K562 (cell line): ENCODE data around the gene FOSL2. TPM values are rescaled to one million over a fixed set of nuclear protein-coding genes. Genes with fewer than 3 reads are reported as not detected.

Source experiments
- ATAC-seq: fragments of 200-7000 bp; cut with Tn5 transposase; 3 replicates; pipeline ENCODE4 v1.9.1; 2020; ENCODE audit warnings: moderate library complexity
- BruUV-seq: library from RNA; stranded (reverse); fragments of 400-500 nt; replicated peaks from 2 replicates; lab custom pipeline; 2021; lab: Mats Ljungman, UMichigan
- CTCF ChIA-PET: fragments of 300-600 bp; formaldehyde crosslinking; extraction: SDS; loops from one replicate; lab custom pipeline; 2021; ENCODE audit warnings: low intra/inter-chr PET ratio; lab: Yijun Ruan, JAX
- POLR2A ChIA-PET: fragments of 300-600, 350-650 bp; sonication (Branson Sonifier 250); formaldehyde crosslinking; extraction: SDS; loops from one replicate; lab custom pipeline; 2021; ENCODE audit warnings: antibody characterized with exemption, inconsistent platforms; lab: Yijun Ruan, JAX
- DNase-seq, 4 experiments: peaks; one replicate each; pipeline versions ENCODE4 v3.0.0 to v3.0.0-alpha.2; 2011 to 2018; ENCODE audit warnings: low spot score in 3 of 4, mixed read lengths in 3 of 4; ENCODE audit errors: extremely low read depth in 1 of 4
- FAIRE-seq: peaks from 2 replicates; lab custom pipeline; 2011; peaks lifted over from hg19 to GRCh38; lab: Jason Lieb, UNC
- H2AFZ ChIP-seq: 2 replicates; pipeline ENCODE4 v1.6.0; 2011; ENCODE audit warnings: low read depth, low read length, control low read depth, inconsistent platforms
- H3K27ac ChIP-seq: fragments of 200-600 bp; 3 replicates; pipeline ENCODE4 v1.8.0; 2011; ENCODE audit warnings: low read depth, mild to moderate bottlenecking, control low read depth, inconsistent platforms, low read length, moderate library complexity, mixed read lengths; ENCODE audit errors: extremely low read depth
- H3K27me3 ChIP-seq, 2 experiments: fragments of 300-600 bp in 1 of 2; 2 replicates in 1 of 2; 3 replicates in 1 of 2; pipeline versions ENCODE4 v1.6.0 to v1.8.0; 2011; ENCODE audit warnings: inconsistent platforms in 2 of 2, low read length in 2 of 2, mild to moderate bottlenecking in 1 of 2, mixed read lengths in 1 of 2, moderate library complexity in 1 of 2; ENCODE audit not compliant: control insufficient read depth in 2 of 2, insufficient read depth in 2 of 2
- H3K36me3 ChIP-seq: fragments of 300-600 bp; 3 replicates; pipeline ENCODE4 v1.8.0; 2011; ENCODE audit warnings: mild to moderate bottlenecking, low read length, inconsistent platforms; ENCODE audit not compliant: control insufficient read depth, insufficient read depth
- H3K4me1 ChIP-seq, 2 experiments: fragments of 200-600 bp in 1 of 2; replicated peaks in 1 of 2; 2 replicates in 1 of 2; 3 replicates in 1 of 2; pipeline versions ENCODE4 v1.5.1 to v1.8.0; 2011; ENCODE audit warnings: inconsistent platforms in 2 of 2, low read length in 2 of 2, mild to moderate bottlenecking in 1 of 2, mixed read lengths in 1 of 2, moderate library complexity in 1 of 2; ENCODE audit not compliant: control insufficient read depth in 2 of 2, insufficient read depth in 2 of 2
- H3K4me2 ChIP-seq: 2 replicates; pipeline ENCODE4 v1.6.1; 2011; ENCODE audit warnings: low read length, control low read depth, inconsistent platforms, mixed read lengths; ENCODE audit not compliant: insufficient read depth
- H3K4me3 ChIP-seq: fragments of 200-600 bp; sonication (generic), shearing (Covaris generic); 2 replicates; pipeline ENCODE4 v1.5.1; 2016; ENCODE audit warnings: control low read depth, inconsistent platforms
- H3K79me2 ChIP-seq: fragments of 200-600 bp; 3 replicates; pipeline ENCODE4 v1.8.0; 2011; ENCODE audit warnings: low read length, inconsistent platforms; ENCODE audit not compliant: control insufficient read depth, insufficient read depth
- H3K9ac ChIP-seq, 2 experiments: 2 replicates each; pipeline versions ENCODE4 v1.6.0 to v1.6.1; 2011; ENCODE audit warnings: low read depth in 2 of 2, low read length in 2 of 2, control low read depth in 1 of 2, inconsistent platforms in 1 of 2, mild to moderate bottlenecking in 1 of 2, mixed read lengths in 1 of 2; ENCODE audit not compliant: insufficient read depth in 1 of 2
- H3K9me1 ChIP-seq: one replicate; pipeline ENCODE4 v1.6.0; 2011; ENCODE audit warnings: inconsistent platforms, mild to moderate bottlenecking, low read length, moderate library complexity; ENCODE audit not compliant: control insufficient read depth, insufficient read depth
- H3K9me3 ChIP-seq: replicated peaks from 2 replicates; pipeline ENCODE4 v1.5.1; 2011; ENCODE audit warnings: low read depth, low read length, inconsistent platforms; ENCODE audit not compliant: control insufficient read depth, insufficient read depth
- H4K20me1 ChIP-seq: replicated peaks from 2 replicates; pipeline ENCODE4 v1.6.1; 2011; ENCODE audit warnings: low read length, inconsistent platforms, mixed read lengths; ENCODE audit not compliant: control insufficient read depth, insufficient read depth
- BHLHE40 ChIP-seq: IDR thresholded peaks from 2 replicates; pipeline ENCODE4 v1.6.1; 2011; ENCODE audit warnings: low read length, improper control_type of control experiment
- MCM5 ChIP-seq: fragments of 450-650 bp; IDR thresholded peaks from 2 replicates; pipeline ENCODE4 v1.6.1; 2016; ENCODE audit warnings: low read depth
- PHF8 ChIP-seq: fragments of 200-600 bp; sonication (generic); IDR thresholded peaks from 2 replicates; pipeline ENCODE4 v1.6.1; 2012; ENCODE audit warnings: mixed run types, mild to moderate bottlenecking, inconsistent platforms, low read length, moderate library complexity, borderline replicate concordance
- WGBS: fragments of 100-300 bp; shearing (Covaris generic); methylation state at CpG from one replicate; pipeline ENCODE4 v1.1.6; 2016; ENCODE audit warnings: low coverage, mixed read lengths; ENCODE audit not compliant: insufficient coverage; ENCODE audit errors: missing lambda C conversion rate; 5-methylcytosine and 5-hydroxymethylcytosine counted together
- in situ Hi-C: fragments of 300-500 bp; cut with MboI; formaldehyde crosslinking; loops from 4 replicates; pipeline ENCODE4 v1.15.0; 2018; ENCODE audit warnings: inconsistent platforms, mixed read lengths
- intact Hi-C: fragments of 100-400 bp; cut with micrococcal nuclease; formaldehyde crosslinking; loops from 2 replicates; pipeline ENCODE4 v1.14.2; 2022
- polyA plus RNA-seq, 8 experiments: library from polyadenylated mRNA; depleted of rRNA in 4 of 8; stranded (reverse) in 5 of 8; unstranded in 3 of 8; fragments of >200 nt; fragmentation: Nextera tagmentation in 2 of 8; fragmentation: Illumina TruSeq in 1 of 8; extraction: Ambion mirVana in 2 of 8; extraction: Trizol in 1 of 8; gene quantifications; 2 replicates each; pipeline versions ENCODE4 v1.2.1 to v1.2.3, GENCODE V29; 2011 to 2014; ENCODE audit warnings: inconsistent platforms in 1 of 8, missing spikeins in 1 of 8
- total RNA-seq, 7 experiments: library from RNA; depleted of rRNA in 6 of 7; stranded (reverse); fragments of >200 nt in 6 of 7; fragmentation: Illumina TruSeq in 2 of 7; extraction: Trizol in 2 of 7; gene quantifications; 2 replicates each; pipeline versions ENCODE4 v1.2.1 to v1.2.3, GENCODE V29; 2011 to 2021; ENCODE audit warnings: low replicate concordance in 1 of 7
- TF ChIP-seq, protein P1 (sequence below): sonication (generic); formaldehyde crosslinking; IDR thresholded peaks from 2 replicates; pipeline ENCODE4 v1.5.0; 2020; ENCODE audit warnings: missing genetic modification reagents

FOSL2 gene
- total and polyA plus RNA-seq, 9 of the 15 experiments (the other 6 are each of a cell fraction or from before 2014, with no cell fraction given): 0.04 to 2.9 (median 0.80) TPM

DNA sequence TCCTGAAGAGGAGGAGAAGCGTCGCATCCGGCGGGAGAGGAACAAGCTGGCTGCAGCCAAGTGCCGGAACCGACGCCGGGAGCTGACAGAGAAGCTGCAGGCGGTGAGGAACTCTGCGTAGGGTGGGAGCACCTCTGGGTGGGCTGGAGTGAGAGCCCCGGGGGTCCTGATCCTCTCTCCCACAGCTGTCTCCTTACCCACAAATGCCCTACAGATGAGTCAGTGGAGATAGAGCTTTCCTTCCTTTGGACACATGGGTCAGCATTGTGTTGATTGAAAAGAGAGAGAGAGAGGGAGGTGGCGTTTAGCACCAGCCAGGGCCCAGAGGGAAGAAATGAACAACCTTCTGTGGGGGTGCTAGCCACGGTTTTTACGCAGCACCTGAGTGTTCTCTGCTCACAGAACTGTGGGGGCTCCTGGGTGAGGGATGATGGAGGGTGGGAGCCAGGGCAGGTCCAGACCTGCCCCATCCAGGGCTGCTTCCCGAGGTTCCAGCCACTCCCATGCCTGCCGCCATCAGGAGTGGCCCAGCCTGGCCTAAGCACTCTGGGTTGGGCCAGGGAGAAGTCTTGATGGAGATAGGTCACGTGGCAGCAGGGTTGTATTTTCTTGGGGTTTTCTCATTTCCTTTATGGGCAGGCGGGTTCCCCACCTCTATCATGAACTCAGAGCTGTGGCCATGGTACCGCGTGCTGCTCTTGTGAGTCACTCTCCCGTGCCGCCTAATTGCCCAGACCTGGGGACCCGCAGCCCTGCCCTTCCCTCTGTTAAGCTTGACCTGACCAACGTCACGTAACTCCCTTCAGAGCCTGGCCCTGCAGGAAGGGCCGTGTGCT, 16.3 kb downstream of the FOSL2 start:
- POLR2A ChIA-PET: interaction anchor here (0.5 to 1.3 kb wide), 6 partner anchors 11 to 1320 kb away, joined by 3 to 5 read pairs (median 3); no protein-coding TSS in a partner anchor
- H3K4me2 ChIP-seq: no peak overlapping the region

More for the DNA sequence above, 16.3 kb downstream of the FOSL2 start:
- 53% methylated on average over 26 of the region's 26 CpGs for WGBS
- Histone ChIP-seq H3K27me3 (peaks cover 0 to 11% of the 10 kb centered on the region in 2 experiments; a peak in 3 of 5 replicates), H3K4me3 (no peak overlapping the region), H3K4me1 (peaks cover 0 to 13% of the 10 kb centered on the region in 2 experiments; a peak in 1 of 5 replicates), H3K27ac (no peak overlapping the region), H4K20me1 (0 out of 2 replicates have a peak, but pooled peaks cover 5% of the 10 kb centered on the region), H3K9me3 (no peaks in the 10 kb centered on the region), H3K79me2 (no peaks in the 10 kb centered on the region), H3K36me3 (no peaks in the 10 kb centered on the region), H3K9me1 (no peaks in the 10 kb centered on the region), H2AFZ (no peak overlapping the region), H3K9ac (no peak overlapping the region)
- CTCF ChIA-PET: no interaction called here
- intact Hi-C loops: no loop called here
- in situ Hi-C loops: loop anchor here (10.0 kb wide), 1 partner anchor 244 kb away; no protein-coding TSS in a partner anchor
- no peak for FAIRE-seq
- no peak for DNase-seq
- TF ChIP-seq PHF8 (no peak), BHLHE40 (peak; percentile 39; the same call in 1 of the 2 replicates), MCM5 (no peak)
- TF ChIP-seq, protein P1, sequence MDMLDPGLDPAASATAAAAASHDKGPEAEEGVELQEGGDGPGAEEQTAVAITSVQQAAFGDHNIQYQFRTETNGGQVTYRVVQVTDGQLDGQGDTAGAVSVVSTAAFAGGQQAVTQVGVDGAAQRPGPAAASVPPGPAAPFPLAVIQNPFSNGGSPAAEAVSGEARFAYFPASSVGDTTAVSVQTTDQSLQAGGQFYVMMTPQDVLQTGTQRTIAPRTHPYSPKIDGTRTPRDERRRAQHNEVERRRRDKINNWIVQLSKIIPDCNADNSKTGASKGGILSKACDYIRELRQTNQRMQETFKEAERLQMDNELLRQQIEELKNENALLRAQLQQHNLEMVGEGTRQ (CRISPR knock-in tag): peak; percentile 39
- no TSS peak for BruUV-seq
- ATAC-seq: no peak
